NCI-H2107 treated with DMSO at 0.1 percent for 48 hours (cell line): ENCODE data around the gene CRISPLD2.
"Not testable (repeated sequence)": the region's sequence is repeated elsewhere in the genome, so short reads cannot be mapped to it uniquely, and the experiment has no call there.

Source experiments
- DNase-seq: peaks from one replicate; lab custom pipeline; 2025; ENCODE audit not compliant: unreplicated experiment; lab: John Stamatoyannopoulos, UW

The CRISPLD2 gene

DNA sequence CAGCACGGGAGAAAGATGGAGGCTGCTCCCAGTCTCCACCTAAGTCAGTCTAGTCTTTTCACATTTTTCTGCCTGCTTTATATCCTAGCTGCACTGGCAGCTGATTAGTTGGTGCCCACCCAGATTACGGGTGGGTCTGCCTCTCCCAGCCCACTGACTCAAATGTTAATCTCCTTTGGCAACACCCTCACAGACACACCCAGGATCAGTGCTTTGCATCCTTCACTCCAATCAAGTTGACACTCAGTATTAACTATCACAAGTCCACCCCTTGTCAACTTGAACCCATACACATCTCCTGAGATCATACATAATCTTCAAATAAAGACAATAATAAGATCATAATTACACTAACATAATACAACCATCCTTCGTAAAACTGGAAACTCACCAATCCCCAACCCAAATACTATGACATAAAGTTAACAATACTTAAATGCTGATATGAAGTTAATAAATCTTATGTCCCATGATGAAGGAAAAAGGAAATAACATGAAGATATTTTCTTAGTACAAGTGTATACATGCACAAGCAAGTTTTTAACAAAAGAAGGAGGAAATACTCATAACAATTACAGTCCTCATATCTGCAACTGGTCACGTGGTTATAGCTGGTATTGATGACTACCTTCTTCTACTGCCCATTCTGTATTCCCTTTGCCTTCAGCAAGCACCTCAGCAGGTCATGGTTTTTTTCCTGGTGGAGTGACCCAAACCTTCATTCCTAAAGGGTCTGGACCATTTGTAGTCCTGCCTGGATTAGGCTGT is 35.8 kb downstream of the CRISPLD2 start:
- not testable (repeated sequence) for DNase-seq

DNA sequence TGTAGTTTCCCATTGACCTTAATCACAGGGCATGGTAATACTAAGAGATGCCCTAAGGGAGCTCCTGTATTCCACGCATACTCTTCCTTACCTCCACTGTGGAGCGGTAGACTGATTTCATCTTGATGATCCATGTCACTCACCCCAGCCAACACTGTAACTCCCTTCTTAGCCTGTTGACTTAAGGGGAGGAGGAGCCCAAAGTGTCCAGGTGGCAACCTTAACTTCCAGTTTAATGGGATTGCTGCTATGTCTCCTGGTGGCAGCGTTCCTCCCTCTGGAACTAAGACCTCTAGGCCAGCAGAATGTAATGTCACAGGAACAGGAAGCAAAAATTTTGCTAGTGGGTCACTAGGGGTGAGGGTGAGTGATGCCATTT is 36.4 kb downstream of the CRISPLD2 start:
- not testable (repeated sequence) for DNase-seq

DNA sequence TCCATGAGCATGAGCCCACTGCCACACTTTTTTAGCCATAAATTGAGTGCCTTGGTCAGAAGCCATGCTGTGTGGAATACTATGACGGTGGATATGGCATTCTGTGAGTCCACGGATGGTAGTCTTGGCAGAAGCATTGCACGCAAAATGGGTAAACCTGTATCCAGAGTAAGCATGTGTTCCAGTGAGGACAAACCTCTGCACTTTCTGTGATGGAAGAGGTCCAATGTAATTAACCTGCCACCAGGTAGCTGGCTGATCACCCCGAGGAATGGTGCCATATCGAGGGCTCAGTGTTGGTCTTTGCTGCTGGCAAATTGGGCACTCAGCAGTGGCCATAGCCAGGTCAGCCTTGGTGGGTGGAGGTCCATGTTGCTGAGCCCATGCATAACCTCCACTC is 37.0 kb downstream of the CRISPLD2 start:
- not testable (repeated sequence) for DNase-seq

DNA sequence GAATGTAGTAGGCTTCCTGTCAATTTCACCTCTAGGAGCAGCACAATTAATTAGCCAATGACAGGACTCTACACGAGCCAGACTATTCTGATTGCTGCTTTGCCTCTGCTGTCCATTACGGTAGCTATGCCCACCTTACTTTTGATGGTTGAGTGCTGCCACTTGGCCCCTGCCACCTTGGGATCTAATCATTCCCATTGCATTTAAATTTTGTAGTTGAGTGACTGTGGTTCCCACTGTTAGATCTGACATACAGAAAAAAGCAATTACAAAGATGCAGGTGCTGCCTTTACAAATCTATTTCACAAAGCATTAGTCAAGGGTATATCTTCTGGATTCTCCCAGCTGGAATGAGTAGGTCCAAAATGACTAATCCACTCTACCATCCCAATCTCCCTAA is 39.9 kb downstream of the CRISPLD2 start:
- DNase-seq, result no peak

- DNase-seq, result no peak
These were observed 40.6 kb downstream of the CRISPLD2 start for GRCh38 chr16:84860383-84860782.

DNA sequence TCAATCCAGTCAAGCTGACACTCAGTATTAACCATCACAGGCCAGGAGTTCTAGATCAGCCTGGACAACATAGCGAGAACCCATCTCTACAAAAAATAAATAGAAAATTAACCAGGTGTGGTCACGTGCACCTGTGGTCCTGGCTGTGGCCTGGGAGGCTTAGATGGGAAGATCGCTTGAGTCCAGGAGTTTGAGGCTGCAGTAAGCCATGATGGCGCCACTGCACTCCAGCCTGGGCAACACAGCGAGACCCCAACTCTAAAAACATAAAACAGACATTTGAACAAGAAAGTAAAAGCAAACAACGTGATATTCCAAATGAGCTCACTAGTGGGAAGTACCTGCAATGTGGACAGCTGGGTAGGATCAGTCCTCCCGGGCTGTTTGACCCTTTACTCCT is 41.9 kb downstream of the CRISPLD2 start:
- DNase-seq, result no peak

DNA sequence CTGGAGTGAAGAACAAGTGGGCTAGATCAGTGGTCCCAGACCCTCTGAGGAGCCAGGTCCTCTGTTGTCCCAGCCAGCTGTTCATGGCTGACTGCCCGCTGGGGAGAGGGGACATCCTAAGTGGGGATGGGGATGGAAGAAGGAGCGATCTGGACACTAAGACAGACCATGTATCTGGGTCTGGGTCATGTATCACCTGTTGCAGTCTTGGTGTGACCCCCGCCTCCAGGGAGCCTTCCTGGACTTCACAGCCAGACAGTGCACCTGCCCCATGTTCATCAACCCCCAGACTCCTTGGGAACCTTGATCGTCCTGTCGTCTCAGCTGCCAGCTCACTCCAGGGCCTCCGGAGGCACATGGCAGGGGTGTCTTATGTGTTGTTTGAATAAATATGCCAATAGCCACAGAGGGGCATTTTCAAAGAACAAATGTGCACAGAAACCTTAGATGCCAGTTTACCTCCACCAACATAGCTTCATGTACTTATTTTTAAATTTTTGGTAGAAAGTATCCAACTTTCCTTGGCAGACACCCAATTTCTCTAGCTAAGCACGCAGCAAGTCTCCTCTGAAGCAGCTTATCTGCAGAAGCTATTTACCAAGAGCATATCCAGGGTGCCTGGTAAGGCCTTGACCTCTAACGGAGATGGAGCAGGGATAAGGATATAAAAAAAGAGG is 43.2 kb downstream of the CRISPLD2 start:
- no peak for DNase-seq

DNA sequence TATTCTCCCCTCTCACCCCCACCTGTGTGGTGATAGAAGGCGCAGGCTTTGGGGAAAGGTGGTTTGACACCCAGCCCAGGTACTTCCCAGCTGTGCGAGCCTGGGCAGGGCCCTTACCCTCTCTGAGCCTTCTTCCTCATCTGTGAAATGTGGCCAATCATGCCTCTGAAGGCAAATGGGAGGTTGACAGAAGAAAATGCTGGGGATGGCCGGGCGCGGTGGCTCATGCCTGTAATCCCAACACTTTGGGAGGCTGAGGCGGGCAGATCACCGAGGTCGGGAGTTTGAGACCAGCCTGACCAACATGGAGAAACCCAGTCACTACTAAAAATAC is 43.7 kb downstream of the CRISPLD2 start:
- DNase-seq, result no peak

DNA sequence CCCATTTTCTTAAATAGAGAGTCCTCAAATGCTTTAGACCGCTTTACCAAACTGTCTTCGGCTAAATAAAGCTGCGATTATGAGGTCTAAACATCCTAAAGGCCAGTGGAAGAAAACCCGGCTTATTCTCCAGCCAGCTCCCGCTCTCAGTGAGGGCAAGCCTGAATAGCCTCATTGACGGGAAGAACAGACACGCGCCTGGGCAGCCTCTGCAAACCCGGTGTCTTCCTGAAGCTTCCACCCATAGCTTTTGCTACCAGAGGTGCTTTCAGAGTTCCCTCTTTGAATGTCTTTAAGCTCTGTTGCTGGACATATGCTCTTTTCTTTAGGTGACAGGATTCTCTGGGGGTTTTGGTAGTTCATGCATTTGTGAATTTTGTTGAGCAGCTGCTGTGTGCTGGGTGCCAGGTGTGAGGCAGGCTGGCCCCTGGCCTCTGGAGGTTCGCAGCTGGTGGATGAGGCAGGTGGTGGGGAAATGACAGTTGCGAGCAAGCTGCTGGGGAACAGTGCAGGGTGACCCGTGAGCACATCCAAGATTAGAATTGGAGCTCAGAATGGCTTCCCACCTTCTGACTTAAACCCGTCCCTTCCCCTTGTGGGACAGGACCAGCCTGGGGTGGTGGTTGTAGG is 44.7 kb downstream of the CRISPLD2 start:
- no peak for DNase-seq

DNA sequence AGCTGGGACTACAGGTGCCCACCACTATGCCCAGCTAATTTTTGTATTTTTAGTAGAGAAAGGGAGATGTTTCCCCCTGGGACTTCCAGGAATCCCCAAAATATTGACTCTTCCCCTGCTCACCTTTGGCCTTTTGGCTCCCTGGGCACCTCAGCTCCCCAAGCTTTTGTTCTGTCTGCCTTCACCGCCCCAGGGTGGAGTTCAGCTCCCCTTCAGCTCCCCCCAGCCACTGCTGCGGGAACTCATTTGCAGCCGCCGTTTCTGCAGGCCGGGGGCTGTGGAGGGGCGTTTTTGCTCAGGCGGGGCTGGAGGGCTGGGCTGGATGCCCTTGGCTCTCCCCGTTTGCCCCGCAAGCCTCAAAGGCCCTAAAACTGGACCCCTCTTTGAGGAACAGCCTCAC is 47.9 kb downstream of the CRISPLD2 start:
- DNase-seq, result no peak

- no peak for DNase-seq
These were observed 48.5 kb downstream of the CRISPLD2 start for GRCh38 chr16:84868328-84868727.

GRCh38 chr16:84868829-84869472 is 49.2 kb downstream of the CRISPLD2 start:
- no peak for DNase-seq

DNA sequence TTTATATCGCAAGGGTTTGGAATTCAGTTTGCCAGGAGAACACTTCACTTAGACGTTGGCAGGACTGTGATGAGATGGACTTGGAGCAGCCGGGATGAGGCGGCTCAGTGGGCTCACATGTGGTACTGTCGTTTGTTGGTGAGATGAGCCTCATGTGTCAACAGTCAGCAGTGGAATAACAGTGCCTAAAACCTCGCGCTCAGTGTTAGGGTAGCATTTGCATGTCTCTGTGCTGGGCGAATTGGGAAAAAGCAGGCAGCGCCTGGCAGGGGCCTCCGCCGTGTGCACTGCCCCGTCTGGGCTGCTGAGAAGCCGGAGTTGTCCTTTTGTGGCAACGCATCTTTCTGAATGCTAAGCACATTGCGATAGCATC is 49.7 kb downstream of the CRISPLD2 start:
- DNase-seq, result no peak

DNA sequence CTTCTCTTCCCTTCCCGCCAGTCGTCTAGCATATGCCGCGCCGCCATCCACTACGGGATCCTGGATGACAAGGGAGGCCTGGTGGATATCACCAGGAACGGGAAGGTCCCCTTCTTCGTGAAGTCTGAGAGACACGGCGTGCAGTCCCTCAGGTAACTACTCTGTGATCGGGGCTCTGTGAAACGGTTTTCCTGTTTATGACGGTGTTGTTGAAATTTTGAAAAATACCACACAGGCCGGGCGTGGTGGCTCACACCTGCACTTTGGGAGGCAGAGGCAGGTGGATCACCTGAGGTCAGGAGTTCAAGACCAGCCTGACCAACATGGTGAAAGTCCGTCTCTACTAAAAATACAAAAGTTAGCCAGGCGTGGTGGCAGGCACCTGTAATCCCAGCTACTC is 53.2 kb downstream of the CRISPLD2 start:
- not testable (repeated sequence) for DNase-seq

DNA sequence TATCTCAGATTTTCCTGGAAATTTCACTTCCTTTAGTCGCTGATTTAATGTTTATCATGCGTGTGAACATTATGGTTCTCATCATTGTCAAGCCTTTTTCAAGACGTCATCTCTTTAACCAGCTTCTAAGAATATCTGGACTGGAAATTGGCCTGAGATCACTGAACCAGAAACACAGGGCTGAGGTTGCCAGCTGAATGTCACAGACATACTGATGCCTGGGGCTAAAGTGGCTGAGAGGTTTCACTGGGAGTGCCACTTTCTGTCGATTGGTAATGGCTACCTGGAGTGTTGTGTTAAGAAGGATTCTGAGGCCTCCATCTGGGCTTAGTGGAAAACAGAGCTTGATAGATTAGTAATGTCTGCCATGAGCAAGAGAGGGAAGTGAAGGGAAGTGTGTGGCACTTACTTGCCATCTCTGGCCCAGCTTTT is 54.2 kb downstream of the CRISPLD2 start:
- DNase-seq, result no peak

DNA sequence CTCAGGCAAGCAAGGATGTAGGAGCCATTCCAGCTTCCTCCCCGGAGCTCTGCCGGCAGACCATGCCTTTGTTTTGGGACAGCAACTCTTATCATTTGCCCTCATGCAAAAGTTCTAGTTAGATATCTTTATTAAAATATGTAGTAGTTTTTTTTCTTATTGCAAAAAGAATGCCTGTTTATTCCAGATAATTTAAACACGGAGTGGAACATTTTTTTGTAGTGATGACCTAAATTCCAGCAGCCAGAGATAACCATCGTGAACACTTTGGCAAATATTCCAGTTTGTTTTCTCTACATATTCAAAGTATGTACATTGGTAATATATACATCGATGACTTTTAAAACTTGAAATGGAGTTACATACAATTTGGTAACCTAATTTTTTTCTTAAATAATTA is 54.8 kb downstream of the CRISPLD2 start:
- DNase-seq, result no peak

GRCh38 chr16:84874983-84875382 is 55.2 kb downstream of the CRISPLD2 start:
- DNase-seq, result no peak

DNA sequence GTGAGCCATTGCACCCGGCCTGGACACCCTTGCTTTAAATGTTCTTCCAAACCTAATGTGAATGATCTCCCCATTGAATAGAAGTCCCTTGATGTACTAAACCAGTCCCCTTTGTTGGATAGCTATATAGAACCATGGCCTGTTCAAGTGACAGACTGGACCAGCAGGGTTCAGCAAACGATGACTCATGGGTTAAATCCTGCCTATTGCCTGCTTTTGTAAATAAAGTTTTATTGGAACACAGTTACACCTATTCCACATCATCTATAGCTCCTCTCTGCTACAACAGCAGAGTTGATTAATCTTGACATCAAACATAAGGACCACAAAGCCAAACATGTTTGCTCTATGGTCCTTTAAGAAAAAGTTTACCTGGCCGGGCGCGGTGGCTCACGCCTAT is 56.1 kb downstream of the CRISPLD2 start:
- DNase-seq, result no peak

GRCh38 chr16:84876873-84877606 is 57.3 kb downstream of the CRISPLD2 start:
- DNase-seq, result no peak

DNA sequence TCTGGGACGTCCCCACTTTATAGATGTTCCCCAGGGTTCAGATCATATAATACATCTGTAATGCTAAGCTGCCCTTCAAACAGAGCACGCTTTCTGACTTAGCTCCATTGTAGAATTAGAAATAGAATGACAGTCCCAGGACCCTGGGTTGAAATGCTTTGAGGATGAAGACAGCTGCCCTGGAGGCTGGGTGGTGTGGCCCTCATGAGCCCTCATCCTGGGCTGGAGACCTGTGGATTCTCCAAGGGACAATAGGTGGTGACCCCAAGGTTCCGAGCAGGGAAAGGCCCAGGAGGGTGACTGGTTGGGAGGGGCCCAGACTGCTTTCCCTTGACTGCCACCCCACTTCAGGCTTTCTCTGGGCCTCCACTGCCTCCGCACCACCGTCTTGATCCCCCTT is 59.0 kb downstream of the CRISPLD2 start:
- no peak for DNase-seq
